Measurements from ENCODE around the gene USP12. TPM values are rescaled to one million over a fixed set of nuclear protein-coding genes. Genes with fewer than 3 reads are reported as not detected.
A peak's percentile ranks its signal among the peaks of the same experiment; 100 is the strongest.
"Not testable (repeated sequence)": the region's sequence is repeated elsewhere in the genome, so short reads cannot be mapped to it uniquely, and the experiment has no call there.

Gene USP12, protein sequence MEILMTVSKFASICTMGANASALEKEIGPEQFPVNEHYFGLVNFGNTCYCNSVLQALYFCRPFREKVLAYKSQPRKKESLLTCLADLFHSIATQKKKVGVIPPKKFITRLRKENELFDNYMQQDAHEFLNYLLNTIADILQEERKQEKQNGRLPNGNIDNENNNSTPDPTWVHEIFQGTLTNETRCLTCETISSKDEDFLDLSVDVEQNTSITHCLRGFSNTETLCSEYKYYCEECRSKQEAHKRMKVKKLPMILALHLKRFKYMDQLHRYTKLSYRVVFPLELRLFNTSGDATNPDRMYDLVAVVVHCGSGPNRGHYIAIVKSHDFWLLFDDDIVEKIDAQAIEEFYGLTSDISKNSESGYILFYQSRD
- total RNA-seq = 10 to 100 TPM; 11.9 to 78.8 (median 30.5) TPM

DNA sequence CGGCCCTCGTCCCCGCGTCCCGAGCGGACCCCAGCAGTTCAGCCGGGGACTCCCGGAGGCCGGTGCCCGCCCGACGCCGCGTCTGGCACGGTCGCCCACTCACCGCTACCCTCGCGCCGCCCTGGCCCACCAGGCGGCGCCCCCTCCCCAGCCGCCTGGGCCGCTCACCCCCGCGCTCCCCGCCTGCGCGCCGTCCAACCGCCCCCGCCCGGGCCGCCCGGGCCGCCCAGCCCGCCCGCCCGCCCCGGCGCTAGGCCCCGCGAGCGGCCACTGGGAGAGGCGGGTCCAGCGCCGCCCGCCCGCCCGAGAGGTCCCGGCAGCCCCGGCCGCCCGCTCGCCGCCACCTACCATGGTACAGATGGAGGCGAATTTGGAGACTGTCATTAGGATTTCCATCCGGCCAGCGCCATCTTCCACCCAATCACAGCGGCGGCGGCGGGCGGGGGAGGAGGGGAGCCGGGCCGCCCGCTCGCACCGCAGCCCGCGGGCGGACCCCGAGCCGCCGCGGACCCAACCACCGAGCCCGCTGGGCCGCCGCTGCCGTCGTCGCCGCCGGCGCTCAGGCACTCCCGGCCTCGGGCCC, at the start of gene USP12:
TSS of gene USP12 (minus strand) at position 568 of the 583 bp plus-strand sequence. CDS start at position 396, 172 bp downstream.
- WGBS, 2 donors = 0% methylated on average over 3 of the region's 88 CpGs; no CpG with 5 or more reads in 1 of the 2 donors
- Histone ChIP-seq H3K36me3 (no peaks in the 10 kb centered on the region), H3K4me3 (peak within 1 kb of the TSS; percentile 82 to 93 (median 88)), H3K27ac (peak within 1 kb of the TSS; percentile 91 to 99 (median 95)), H3K27me3 (no peaks in the 10 kb centered on the region), H3K9me3 (no peaks in the 10 kb centered on the region), H3K4me1 (peaks cover 36 to 40% (median 37%) of the 10 kb centered on the region in 4 donors)
- no peak for DNase-seq
- peak in 1 of 2 donors; percentile 8 for ATAC-seq (ENCODE audit: low FRiP score in 2 of 2)
- TF ChIP-seq POLR2A (IDR thresholded peaks at IDR 0.05) (peak in 1 of 4 donors; percentile 54), EP300 (IDR thresholded peaks at IDR 0.05) (no peak), POLR2AphosphoS5 (IDR thresholded peaks at IDR 0.05) (no peak)
- TF ChIP-seq, protein P1, sequence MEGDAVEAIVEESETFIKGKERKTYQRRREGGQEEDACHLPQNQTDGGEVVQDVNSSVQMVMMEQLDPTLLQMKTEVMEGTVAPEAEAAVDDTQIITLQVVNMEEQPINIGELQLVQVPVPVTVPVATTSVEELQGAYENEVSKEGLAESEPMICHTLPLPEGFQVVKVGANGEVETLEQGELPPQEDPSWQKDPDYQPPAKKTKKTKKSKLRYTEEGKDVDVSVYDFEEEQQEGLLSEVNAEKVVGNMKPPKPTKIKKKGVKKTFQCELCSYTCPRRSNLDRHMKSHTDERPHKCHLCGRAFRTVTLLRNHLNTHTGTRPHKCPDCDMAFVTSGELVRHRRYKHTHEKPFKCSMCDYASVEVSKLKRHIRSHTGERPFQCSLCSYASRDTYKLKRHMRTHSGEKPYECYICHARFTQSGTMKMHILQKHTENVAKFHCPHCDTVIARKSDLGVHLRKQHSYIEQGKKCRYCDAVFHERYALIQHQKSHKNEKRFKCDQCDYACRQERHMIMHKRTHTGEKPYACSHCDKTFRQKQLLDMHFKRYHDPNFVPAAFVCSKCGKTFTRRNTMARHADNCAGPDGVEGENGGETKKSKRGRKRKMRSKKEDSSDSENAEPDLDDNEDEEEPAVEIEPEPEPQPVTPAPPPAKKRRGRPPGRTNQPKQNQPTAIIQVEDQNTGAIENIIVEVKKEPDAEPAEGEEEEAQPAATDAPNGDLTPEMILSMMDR (IDR thresholded peaks at IDR 0.05) = peak in 3 of 6 experiments; percentile 6 to 47 (median 40)

DNA sequence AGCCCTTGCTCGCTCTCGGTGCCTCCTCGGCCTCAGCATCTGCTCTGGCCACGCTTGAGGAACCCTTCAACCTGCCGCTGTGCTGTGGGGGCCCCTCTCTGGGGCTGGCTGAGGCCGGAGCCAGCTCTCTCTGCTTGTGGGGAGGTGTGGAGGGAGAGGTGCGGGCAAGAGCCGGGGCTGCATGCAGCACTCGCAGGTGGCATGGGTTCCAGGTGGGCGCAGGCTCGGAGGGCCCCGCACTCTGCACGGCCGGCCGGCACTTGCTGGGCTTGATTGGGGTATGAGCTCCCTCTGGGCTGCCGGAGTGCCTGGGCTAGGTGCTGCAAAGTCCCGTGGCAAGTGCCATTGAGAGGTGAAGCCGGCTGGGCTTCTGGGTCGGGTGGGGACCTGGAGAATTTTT, 48.0 kb upstream of the USP12 start:
- H3K27me3 ChIP-seq = no peaks in the 10 kb centered on the region
- H3K4me3 ChIP-seq = no peak overlapping the region
- no peaks in the 10 kb centered on the region for H3K36me3 ChIP-seq
- ATAC-seq (ENCODE audit: low FRiP score in 2 of 2) (no peak), DNase-seq (peak in 1 of 2 donors; percentile 80)
- H3K9me3 ChIP-seq = no peaks in the 10 kb centered on the region
- no peak overlapping the region for H3K27ac ChIP-seq
- TF ChIP-seq, protein P1 (IDR thresholded peaks at IDR 0.05) = no peak
- TF ChIP-seq EP300 (IDR thresholded peaks at IDR 0.05) = no peak
- TF ChIP-seq POLR2A (IDR thresholded peaks at IDR 0.05) = no peak
- TF ChIP-seq POLR2AphosphoS5 (IDR thresholded peaks at IDR 0.05) = no peak
- 88 to 92% methylated on average over 14 to 19 of the region's 19 CpGs for WGBS, 2 donors
- no peaks in the 10 kb centered on the region for H3K4me1 ChIP-seq

DNA sequence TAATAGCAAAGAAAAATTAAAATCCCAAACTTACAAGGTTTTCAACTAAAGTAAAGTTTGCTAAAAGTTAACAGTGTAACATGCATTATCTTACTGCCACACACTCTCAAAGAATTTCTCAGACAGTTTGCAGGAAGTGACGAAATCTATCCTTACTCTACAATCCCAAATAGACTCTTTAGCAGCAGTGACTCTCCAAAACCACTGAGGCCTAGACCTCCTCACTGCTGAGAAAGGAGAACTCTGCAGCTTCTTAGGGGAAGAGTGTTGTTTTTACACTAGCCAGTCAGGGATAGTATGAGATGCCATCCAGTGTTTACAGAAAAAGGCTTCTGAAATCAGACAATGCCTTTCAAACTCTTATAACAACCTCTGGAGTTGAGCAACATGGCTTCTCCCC, 47.2 kb upstream of the USP12 start:
- WGBS, 2 donors = 55 to 75% methylated on average over 1 of the region's 1 CpG

DNA sequence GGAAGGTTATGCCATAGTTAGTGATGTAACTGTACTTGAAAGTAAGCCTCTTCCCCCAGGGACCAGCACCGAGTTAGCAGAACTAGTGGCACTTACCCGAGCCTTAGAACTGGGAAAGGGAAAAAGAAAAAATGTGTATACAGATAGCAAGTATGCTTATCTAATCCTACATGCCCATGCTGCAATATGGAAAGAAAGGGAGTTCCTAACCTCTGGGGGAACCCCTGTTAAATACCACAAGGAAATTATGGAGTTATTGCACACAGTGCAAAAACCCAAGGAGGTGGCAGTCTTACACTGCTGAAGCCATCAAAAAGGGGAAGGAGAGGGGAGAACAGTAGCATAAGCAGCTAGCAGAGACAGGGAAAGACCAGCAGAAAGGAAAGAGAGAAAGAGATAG, 46.2 kb upstream of the USP12 start:
- H3K4me1 ChIP-seq; DNase-seq; H3K27ac ChIP-seq; H3K4me3 ChIP-seq; ATAC-seq (ENCODE audit: low FRiP score in 2 of 2); H3K27me3 ChIP-seq; H3K9me3 ChIP-seq; H3K36me3 ChIP-seq: not testable (repeated sequence)
- WGBS, 2 donors = 69 to 74% methylated on average over 2 of the region's 2 CpGs

More for the DNA sequence above, 47.2 kb upstream of the USP12 start:
- H3K27me3 ChIP-seq; DNase-seq; H3K36me3 ChIP-seq; ATAC-seq (ENCODE audit: low FRiP score in 2 of 2); H3K27ac ChIP-seq; H3K4me3 ChIP-seq; H3K4me1 ChIP-seq; H3K9me3 ChIP-seq: not testable (repeated sequence)

DNA sequence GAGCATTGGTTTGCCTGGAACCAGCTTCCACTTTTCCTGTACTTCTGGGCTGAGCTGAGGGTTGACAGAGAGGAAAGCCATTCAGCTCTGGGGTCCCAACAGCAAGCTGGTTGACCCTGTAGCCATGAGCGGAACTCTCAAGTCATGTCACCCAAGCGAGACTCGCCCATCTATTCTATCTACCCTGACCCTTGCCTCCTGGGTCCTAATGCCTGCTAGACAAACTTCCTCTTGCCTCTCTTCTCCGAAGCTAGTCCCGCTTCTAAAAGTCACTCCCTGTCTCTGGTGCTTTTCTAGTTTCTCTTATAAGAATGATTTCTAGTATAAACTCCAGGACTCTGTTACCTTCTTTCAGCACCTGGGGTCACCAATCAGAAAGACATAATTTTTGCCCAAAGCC, 41.8 kb upstream of the USP12 start:
- not testable (repeated sequence) for H3K27me3 ChIP-seq; H3K36me3 ChIP-seq; DNase-seq; H3K9me3 ChIP-seq; ATAC-seq (ENCODE audit: low FRiP score in 2 of 2); H3K4me3 ChIP-seq; H3K27ac ChIP-seq; H3K4me1 ChIP-seq
- 94 to 95% methylated on average over 5 of the region's 5 CpGs for WGBS, 2 donors

DNA sequence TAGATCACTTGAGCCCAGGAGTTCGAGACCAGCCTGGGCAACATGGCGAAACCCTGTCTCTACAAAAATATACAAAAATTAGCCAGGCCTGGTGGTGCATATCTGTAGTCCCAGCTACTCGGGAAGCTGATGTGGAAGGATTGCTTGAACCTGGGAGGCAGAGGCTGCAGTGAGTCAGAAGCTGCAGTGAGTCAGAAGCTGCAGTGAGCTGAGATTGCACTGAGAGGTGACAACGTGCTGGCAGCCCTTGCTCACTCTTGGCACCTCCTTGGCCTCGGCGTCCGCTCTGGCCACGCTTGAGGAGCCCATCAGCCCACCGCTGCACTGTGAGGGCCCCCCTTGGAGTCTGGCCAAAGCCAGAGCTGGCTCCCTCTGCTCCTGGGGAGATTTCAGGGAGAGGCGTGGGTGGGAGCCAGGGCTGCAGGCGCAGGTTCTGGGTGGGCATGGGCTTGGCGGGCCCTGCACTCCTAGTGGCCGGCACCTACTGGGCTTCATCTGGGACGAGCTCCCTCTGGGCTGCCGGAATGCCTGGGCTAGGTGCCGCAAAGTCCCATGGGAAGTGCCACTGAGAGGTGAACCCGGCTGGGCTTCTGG, 40.3 kb upstream of the USP12 start:
- WGBS, 2 donors = 87 to 90% methylated on average over 4 to 17 of the region's 17 CpGs
- no peak for TF ChIP-seq EP300 (IDR thresholded peaks at IDR 0.05)
- Histone ChIP-seq H3K4me3 (no peak overlapping the region), H3K27me3 (no peaks in the 10 kb centered on the region), H3K36me3 (no peaks in the 10 kb centered on the region), H3K4me1 (no peaks in the 10 kb centered on the region), H3K27ac (no peak overlapping the region), H3K9me3 (no peaks in the 10 kb centered on the region)
- no peak for ATAC-seq (ENCODE audit: low FRiP score in 2 of 2)
- peak in 1 of 2 donors; percentile 58 for DNase-seq
